Endothelial cell of umbilical vein (primary cell): Measurements from ENCODE around the gene NT5M. TPM values are rescaled to one million over a fixed set of nuclear protein-coding genes. Genes with fewer than 3 reads are reported as not detected.

Experiments used
- BruUV-seq: library from RNA; stranded (reverse); fragments of 400-500 nt; replicated peaks from 2 replicates; lab custom pipeline; 2021; lab: Mats Ljungman, UMichigan
- CTCF ChIA-PET: fragments of 300-600, 350-600 bp; sonication (Branson Sonifier 250); formaldehyde crosslinking; loops from one replicate; lab custom pipeline; 2021; ENCODE audit warnings: antibody characterized with exemption, inconsistent platforms; lab: Charles Lee
- POLR2A ChIA-PET: fragments of 300-600, 350-600 bp; sonication (Branson Sonifier 250); formaldehyde crosslinking; loops from one replicate; lab custom pipeline; 2021; ENCODE audit warnings: antibody characterized with exemption, inconsistent platforms; lab: Charles Lee
- DNase-seq: peaks from one replicate; pipeline ENCODE4 v3.0.0-alpha.2; 2011; ENCODE audit warnings: low read depth, low spot score
- FAIRE-seq: peaks from 2 replicates; lab custom pipeline; 2011; peaks lifted over from hg19 to GRCh38; lab: Jason Lieb, UNC
- H2AFZ ChIP-seq: 2 replicates; pipeline ENCODE4 v1.6.0; 2012; ENCODE audit warnings: low read depth, low read length, control low read depth, inconsistent platforms
- H3K27ac ChIP-seq: 2 replicates; pipeline ENCODE4 v1.5.1; 2011; ENCODE audit warnings: low read depth, mild to moderate bottlenecking, control low read depth, low read length, moderate library complexity; ENCODE audit not compliant: insufficient read depth
- H3K27me3 ChIP-seq, 2 experiments: 2 replicates each; pipeline versions ENCODE4 v1.6.0 to v1.6.1; 2011; ENCODE audit warnings: low read length in 2 of 2, mixed read lengths in 1 of 2; ENCODE audit not compliant: control insufficient read depth in 2 of 2, insufficient read depth in 2 of 2
- H3K36me3 ChIP-seq, 2 experiments: 2 replicates in 1 of 2; 3 replicates in 1 of 2; pipeline ENCODE4 v1.5.1; 2011; ENCODE audit warnings: low read length in 2 of 2, mild to moderate bottlenecking in 1 of 2, moderate library complexity in 1 of 2; ENCODE audit not compliant: control insufficient read depth in 2 of 2, insufficient read depth in 2 of 2; ENCODE audit errors: extremely low read depth in 1 of 2
- H3K4me1 ChIP-seq: 3 replicates; pipeline ENCODE4 v1.5.1; 2011; ENCODE audit warnings: mild to moderate bottlenecking, low read length; ENCODE audit not compliant: control insufficient read depth, insufficient read depth; ENCODE audit errors: extremely low read depth
- H3K4me2 ChIP-seq: 2 replicates; pipeline ENCODE4 v1.6.1; 2011; ENCODE audit warnings: low read length, control low read depth, mixed read lengths; ENCODE audit not compliant: insufficient read depth
- H3K4me3 ChIP-seq, 3 experiments: fragments of 200-600 bp in 1 of 3; sonication (generic), shearing (Covaris generic) in 1 of 3; replicated peaks in 1 of 3; 2 replicates each; pipeline ENCODE4 v1.5.1; 2011 to 2016; ENCODE audit warnings: control low read depth in 3 of 3, low read length in 3 of 3, mild to moderate bottlenecking in 2 of 3, inconsistent platforms in 1 of 3, low read depth in 1 of 3, moderate library complexity in 1 of 3; ENCODE audit not compliant: insufficient read depth in 1 of 3
- H3K79me2 ChIP-seq: 2 replicates; pipeline ENCODE4 v1.6.0; 2012; ENCODE audit warnings: low read length, inconsistent platforms; ENCODE audit not compliant: control insufficient read depth, insufficient read depth
- H3K9ac ChIP-seq: replicated peaks from 2 replicates; pipeline ENCODE3; 2011; ENCODE audit warnings: low read length, control low read depth; ENCODE audit not compliant: insufficient read depth; ENCODE audit errors: extremely low read depth
- H3K9me1 ChIP-seq: replicated peaks from 3 replicates; pipeline ENCODE4 v1.6.0; 2011; ENCODE audit warnings: mild to moderate bottlenecking, low read length; ENCODE audit not compliant: control insufficient read depth, insufficient read depth; ENCODE audit errors: extremely low read depth
- H3K9me3 ChIP-seq: replicated peaks from 2 replicates; pipeline ENCODE4 v1.5.1; 2012; ENCODE audit warnings: low read length, inconsistent platforms; ENCODE audit not compliant: control insufficient read depth, insufficient read depth
- H4K20me1 ChIP-seq: replicated peaks from 2 replicates; pipeline ENCODE3; 2011; ENCODE audit warnings: mild to moderate bottlenecking, low read length; ENCODE audit not compliant: control insufficient read depth, insufficient read depth; ENCODE audit errors: extremely low read depth
- CTCF ChIP-seq, 2 donors: IDR thresholded peaks; 1 replicate in 1 of 2; 2 replicates in 1 of 2; pipeline ENCODE4 v1.5.1; 2011; ENCODE audit warnings: low read length in 2 of 2, mild to moderate bottlenecking in 2 of 2, moderate library complexity in 2 of 2, control low read depth in 1 of 2, inconsistent platforms in 1 of 2, low read depth in 1 of 2; ENCODE audit not compliant: insufficient read depth in 1 of 2; ENCODE audit errors: extremely low read depth in 1 of 2
- EZH2 ChIP-seq: IDR thresholded peaks from 2 replicates; pipeline ENCODE4 v1.6.1; 2012; ENCODE audit warnings: borderline replicate concordance, low read depth, mild to moderate bottlenecking, moderate library complexity, low read length, inconsistent platforms; ENCODE audit not compliant: severe bottlenecking
- FOS ChIP-seq: IDR thresholded peaks from 2 replicates; pipeline ENCODE4 v1.6.1; 2011; ENCODE audit warnings: mild to moderate bottlenecking, low read length, moderate library complexity, borderline replicate concordance; ENCODE audit not compliant: insufficient read depth
- GATA2 ChIP-seq: IDR thresholded peaks from 2 replicates; pipeline ENCODE4 v1.7.0; 2011; ENCODE audit warnings: low read depth, mild to moderate bottlenecking, moderate library complexity, mixed read lengths, low read length; ENCODE audit not compliant: insufficient read length, insufficient read depth
- JUN ChIP-seq: IDR thresholded peaks from 2 replicates; pipeline ENCODE4 v1.6.1; 2011; ENCODE audit warnings: borderline replicate concordance, low read depth; ENCODE audit not compliant: insufficient read length, insufficient read depth
- MAX ChIP-seq: IDR thresholded peaks from 2 replicates; pipeline ENCODE4 v1.6.1; 2011; ENCODE audit not compliant: insufficient read depth, insufficient read length
- MYC ChIP-seq: IDR thresholded peaks from one replicate; pipeline ENCODE4 v1.6.1; 2011; ENCODE audit warnings: mild to moderate bottlenecking, low read depth, low read length
- POLR2A ChIP-seq: IDR thresholded peaks from 2 replicates; pipeline ENCODE4 v1.6.1; 2012; ENCODE audit warnings: low read depth, mild to moderate bottlenecking, control low read depth, low read length
- POLR2AphosphoS5 ChIP-seq: IDR thresholded peaks from 2 replicates; pipeline ENCODE4 v1.6.1; 2012; ENCODE audit warnings: low read depth, mild to moderate bottlenecking, control low read depth, low read length, moderate library complexity; ENCODE audit not compliant: insufficient read depth
- dilution Hi-C: fragments of 300-500 bp; cut with MboI; formaldehyde crosslinking; loops from one replicate; pipeline ENCODE4 v1.15.0; 2019; ENCODE audit warnings: low sequenced_read_pairs; ENCODE audit not compliant: extremely low pct_ligation_motif_present
- intact Hi-C: fragments of 100-400 bp; cut with micrococcal nuclease; formaldehyde crosslinking; loops from one replicate; pipeline ENCODE4 v1.10.0; 2022
- polyA plus RNA-seq, 4 experiments: library from polyadenylated mRNA; depleted of rRNA in 3 of 4; stranded (reverse) in 3 of 4; unstranded in 1 of 4; fragments of >200 nt; gene quantifications; 2 replicates each; pipeline versions ENCODE4 v1.2.1 to v1.2.3, GENCODE V29; 2011 to 2012; ENCODE audit warnings: missing spikeins in 1 of 4
- total RNA-seq: library from RNA; stranded (reverse); gene quantifications from 2 replicates; pipeline ENCODE4 v1.2.3, GENCODE V29; 2021

The NT5M gene
- total and polyA plus RNA-seq, 2 donors (not counting 3 experiments of a cell fraction or from before 2014, with no cell fraction given): 0.91 to 3.0 TPM

GRCh38 chr17:17382065-17382459 is 78.9 kb downstream of the NT5M start:
- H3K79me2 ChIP-seq: no peaks in the 10 kb centered on the region
- intact Hi-C loops (no loop called here), dilution Hi-C loops (no loop called here)
- H4K20me1 ChIP-seq: no peaks in the 10 kb centered on the region
- H3K4me2 ChIP-seq: no peak overlapping the region
- peaks cover 20 to 22% of the 10 kb centered on the region in 2 experiments for H3K27me3 ChIP-seq
- H3K4me3 ChIP-seq: no peak overlapping the region
- no peaks in the 10 kb centered on the region for H3K9me1 ChIP-seq
- ChIA-PET CTCF (interaction anchor here (0.7 to 1.4 kb wide), 5 partner anchors 15 to 186 kb away, joined by 3 read pairs; no protein-coding TSS in a partner anchor), POLR2A (no interaction called here)
- peak; percentile 33 for DNase-seq
- no peak overlapping the region for H2AFZ ChIP-seq
- TF ChIP-seq EZH2 (no peak), POLR2A (no peak), CTCF (IDR thresholded peaks at IDR 0.05; ENCODE audit: extremely low read depth in 1 of 2, insufficient read depth in 1 of 2, low read depth in 1 of 2, low read length in 2 of 2) (no peak), FOS (no peak), GATA2 (no peak), POLR2AphosphoS5 (no peak), JUN (no peak), MAX (no peak), MYC (no peak)
- FAIRE-seq: no peak
- no peaks in the 10 kb centered on the region for H3K4me1 ChIP-seq
- no peak overlapping the region for H3K9ac ChIP-seq
- H3K36me3 ChIP-seq: no peaks in the 10 kb centered on the region
- no peaks in the 10 kb centered on the region for H3K9me3 ChIP-seq
- BruUV-seq: no TSS peak
- H3K27ac ChIP-seq: no peak overlapping the region
